GM19351 (cell line): Measurements from ENCODE around the gene SLC24A4.

ENCODE experiments used
- ATAC-seq: cut with Tn5 transposase; IDR thresholded peaks from one replicate; pipeline ENCODE4 v1.9.1; 2021; ENCODE audit warnings: mild to moderate bottlenecking, moderate library complexity; ENCODE audit not compliant: unreplicated experiment

Gene SLC24A4

GRCh38 chr14:92455231-92455630 is 132.3 kb downstream of the SLC24A4 start:
- ATAC-seq, result no peak

- ATAC-seq, result peak; percentile 58
Measured at GRCh38 chr14:92456215-92457015, 133.4 kb downstream of the SLC24A4 start.

GRCh38 chr14:92457016-92457565 is 134.1 kb downstream of the SLC24A4 start:
- ATAC-seq, result no peak

GRCh38 chr14:92458136-92459029 is 135.4 kb downstream of the SLC24A4 start:
- ATAC-seq, result no peak

- no peak for ATAC-seq
Measured at GRCh38 chr14:92459030-92459949, 136.3 kb downstream of the SLC24A4 start.

- no peak for ATAC-seq
Measured at GRCh38 chr14:92459950-92460421, 137.0 kb downstream of the SLC24A4 start.

GRCh38 chr14:92460541-92460915 is 137.6 kb downstream of the SLC24A4 start:
- no peak for ATAC-seq

- peak; percentile 62 for ATAC-seq
Measured at GRCh38 chr14:92460916-92461579, 138.1 kb downstream of the SLC24A4 start.

GRCh38 chr14:92461891-92462290 is 138.9 kb downstream of the SLC24A4 start:
- no peak for ATAC-seq

GRCh38 chr14:92462568-92462967 is 139.6 kb downstream of the SLC24A4 start:
- no peak for ATAC-seq

- ATAC-seq, result no peak
Measured at GRCh38 chr14:92463141-92463540, 140.2 kb downstream of the SLC24A4 start.

- no peak for ATAC-seq
Measured at GRCh38 chr14:92464156-92464555, 141.2 kb downstream of the SLC24A4 start.

- ATAC-seq, result no peak
Measured at GRCh38 chr14:92464716-92465115, 141.8 kb downstream of the SLC24A4 start.

- ATAC-seq, result no peak
Measured at GRCh38 chr14:92465353-92466055, 142.5 kb downstream of the SLC24A4 start.

- no peak for ATAC-seq
Measured at GRCh38 chr14:92466059-92466458, 143.1 kb downstream of the SLC24A4 start.

GRCh38 chr14:92469515-92469914 is 146.6 kb downstream of the SLC24A4 start:
- ATAC-seq, result no peak

GRCh38 chr14:92470215-92470614 is 147.2 kb downstream of the SLC24A4 start:
- ATAC-seq, result no peak

- ATAC-seq, result no peak
Measured at GRCh38 chr14:92470811-92471210, 147.8 kb downstream of the SLC24A4 start.

GRCh38 chr14:92471919-92472318 is 149.0 kb downstream of the SLC24A4 start:
- ATAC-seq, result no peak
